Naive B cell (primary cell): ENCODE measurements around the gene CCT7. TPM values are rescaled to one million over a fixed set of nuclear protein-coding genes. Genes with fewer than 3 reads are reported as not detected.

Source experiments
- ATAC-seq, 2 donors: fragments of 150-1000 bp; cut with Tn5 transposase; 2 replicates each; pipeline ENCODE4 v1.10.0; 2021; ENCODE audit warnings: low read depth in 2 of 2, mild to moderate bottlenecking in 2 of 2, moderate library complexity in 2 of 2
- DNase-seq: peaks from one replicate; pipeline ENCODE4 v3.0.0; 2022
- H3K27ac Mint-ChIP-seq, 6 donors: one replicate each; pipeline ENCODE4 v1.8.0; 2020 to 2022; ENCODE audit warnings: mild to moderate bottlenecking in 6 of 6, mixed read lengths in 6 of 6, moderate library complexity in 5 of 6, inconsistent platforms in 2 of 6
- H3K27me3 Mint-ChIP-seq, 3 donors: one replicate each; pipeline ENCODE4 v1.8.0; 2021 to 2022; ENCODE audit warnings: mixed read lengths in 3 of 3, mild to moderate bottlenecking in 1 of 3
- H3K36me3 Mint-ChIP-seq, 2 donors: one replicate each; pipeline ENCODE4 v1.8.0; 2020 to 2022; ENCODE audit warnings: mixed read lengths in 2 of 2, inconsistent platforms in 1 of 2, mild to moderate bottlenecking in 1 of 2
- H3K4me1 Mint-ChIP-seq, 3 donors: one replicate each; pipeline ENCODE4 v1.8.0; 2020 to 2022; ENCODE audit warnings: mixed read lengths in 3 of 3, inconsistent platforms in 1 of 3, mild to moderate bottlenecking in 1 of 3, moderate library complexity in 1 of 3
- H3K4me3 Mint-ChIP-seq, 8 donors: one replicate each; pipeline ENCODE4 v1.8.0; 2020 to 2022; ENCODE audit warnings: mild to moderate bottlenecking in 8 of 8, mixed read lengths in 8 of 8, moderate library complexity in 8 of 8, inconsistent platforms in 2 of 8
- H3K9me3 Mint-ChIP-seq, 7 donors: one replicate each; pipeline ENCODE4 v1.8.0; 2020 to 2022; ENCODE audit warnings: mixed read lengths in 7 of 7, mild to moderate bottlenecking in 5 of 7, inconsistent platforms in 2 of 7, moderate library complexity in 1 of 7
- polyA plus RNA-seq, 6 donors: library from polyadenylated mRNA; unstranded; fragments of 300-500 nt; fragmentation: Illumina TruSeq; gene quantifications; one replicate each; pipeline ENCODE4 v1.2.3, GENCODE V29; 2021; ENCODE audit warnings: low read depth in 6 of 6

The CCT7 gene
- polyA plus RNA-seq, 6 donors from 2014 or later, result 224 to 376 (median 265) TPM

- ATAC-seq, result peak; percentile 80
- peak within 1 kb of the TSS; percentile 91 to 100 (median 98) for H3K4me3 Mint-ChIP-seq
- H3K27ac Mint-ChIP-seq, result peak within 1 kb of the TSS; percentile 91 to 97 (median 97)
Observed at GRCh38 chr2:73233154-73233931, 765 bp upstream of the CCT7 start, which contains the start of gene PRADC1. TSS of gene PRADC1 (minus strand) at chr2:73233239. CDS start at chr2:73233160, 79 bp downstream.

DNA sequence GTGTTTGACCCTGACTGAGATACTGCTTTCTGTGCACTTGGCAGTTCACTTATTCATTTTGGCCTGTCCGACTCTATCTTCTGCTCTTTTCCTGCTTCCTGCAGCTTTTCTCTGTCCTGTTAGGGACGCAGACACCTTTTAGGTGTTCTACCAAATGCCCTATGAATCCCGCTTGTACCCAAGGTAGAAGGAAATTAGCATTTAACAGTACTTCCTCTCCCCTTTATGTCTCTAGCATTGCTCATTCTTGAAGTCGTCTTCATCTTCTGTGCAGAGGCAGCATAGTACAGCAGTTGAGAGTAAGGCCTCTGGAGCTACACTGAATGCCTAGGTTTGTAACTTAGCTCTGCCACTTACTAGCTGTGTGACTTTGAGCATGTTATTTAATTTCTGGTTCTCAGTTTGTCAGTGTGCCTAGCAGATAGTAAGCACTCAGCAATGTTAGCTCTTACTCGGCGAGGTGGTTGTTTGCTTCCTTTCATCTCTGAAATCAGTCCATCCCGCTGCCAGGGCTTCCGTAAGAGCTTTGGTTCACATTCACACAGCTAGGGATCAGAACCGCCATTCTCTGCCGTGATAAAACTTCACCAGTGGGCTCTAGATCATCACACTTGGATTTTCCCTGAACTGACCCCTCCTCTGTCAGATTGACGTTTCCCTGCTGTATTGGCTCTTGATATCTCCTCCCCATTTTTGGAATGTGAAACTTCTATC is 1.4 kb downstream of the CCT7 start:
- no peak for ATAC-seq
- H3K27me3 Mint-ChIP-seq, result no peaks in the 10 kb centered on the region
- no peak for DNase-seq
- H3K9me3 Mint-ChIP-seq, result no peaks in the 10 kb centered on the region
- peak overlapping the region; percentile 91 to 100 (median 98) for H3K4me3 Mint-ChIP-seq
- H3K27ac Mint-ChIP-seq, result peak overlapping the region; percentile 8 to 97 (median 88)
- H3K36me3 Mint-ChIP-seq, result no peaks in the 10 kb centered on the region
- peaks cover 40 to 55% (median 41%) of the 10 kb centered on the region in 3 donors for H3K4me1 Mint-ChIP-seq

More at GRCh38 chr2:73233154-73233931, 765 bp upstream of the CCT7 start, which contains the start of gene PRADC1:
- Mint-ChIP-seq H3K27me3 (no peaks in the 10 kb centered on the region), H3K9me3 (no peaks in the 10 kb centered on the region), H3K4me1 (peaks cover 36 to 52% (median 37%) of the 10 kb centered on the region in 3 donors), H3K36me3 (no peaks in the 10 kb centered on the region)
- peak; percentile 97 for DNase-seq

- H3K9me3 Mint-ChIP-seq, result no peaks in the 10 kb centered on the region
- peak overlapping the region in 2 of 6 donors; percentile 6 to 12 for H3K27ac Mint-ChIP-seq
- peak overlapping the region in 2 of 8 donors; percentile 35 to 94 for H3K4me3 Mint-ChIP-seq
- H3K27me3 Mint-ChIP-seq, result no peaks in the 10 kb centered on the region
- DNase-seq, result no peak
- no peaks in the 10 kb centered on the region for H3K36me3 Mint-ChIP-seq
- no peak for ATAC-seq
- peaks cover 40 to 55% (median 41%) of the 10 kb centered on the region in 3 donors for H3K4me1 Mint-ChIP-seq
Observed at GRCh38 chr2:73237168-73237567, 3.1 kb downstream of the CCT7 start.

DNA sequence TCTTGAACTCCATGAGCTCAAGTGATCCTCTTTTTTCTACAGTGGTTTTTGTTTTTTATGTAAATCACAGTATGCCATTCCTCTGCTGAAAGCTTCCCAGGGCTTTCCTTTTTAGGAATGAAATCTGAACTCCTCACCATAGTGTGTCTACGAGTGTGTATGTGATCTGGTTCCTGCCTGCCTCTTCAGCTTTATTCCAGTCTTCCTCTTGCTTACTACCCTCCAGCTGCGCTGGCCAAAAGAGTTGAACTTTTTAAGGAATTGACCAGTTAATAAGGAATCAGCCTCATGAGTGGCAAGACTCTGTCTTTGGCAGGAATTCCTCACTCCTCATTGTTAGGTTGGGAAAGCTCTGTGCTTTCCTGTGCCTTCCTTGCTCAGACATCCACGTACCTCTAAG is 4.0 kb downstream of the CCT7 start:
- H3K36me3 Mint-ChIP-seq, result no peaks in the 10 kb centered on the region
- H3K27me3 Mint-ChIP-seq, result no peaks in the 10 kb centered on the region
- ATAC-seq, result no peak
- H3K4me1 Mint-ChIP-seq, result peaks cover 36 to 47% (median 37%) of the 10 kb centered on the region in 3 donors
- peak overlapping the region in 2 of 8 donors; percentile 20 to 61 for H3K4me3 Mint-ChIP-seq
- H3K27ac Mint-ChIP-seq, result peak overlapping the region in 1 of 6 donors; percentile 37
- no peak for DNase-seq
- no peaks in the 10 kb centered on the region for H3K9me3 Mint-ChIP-seq

GRCh38 chr2:73238976-73239375 is 4.9 kb downstream of the CCT7 start:
- H3K4me1 Mint-ChIP-seq, result peaks cover 35 to 44% (median 36%) of the 10 kb centered on the region in 3 donors
- ATAC-seq, result no peak

DNA sequence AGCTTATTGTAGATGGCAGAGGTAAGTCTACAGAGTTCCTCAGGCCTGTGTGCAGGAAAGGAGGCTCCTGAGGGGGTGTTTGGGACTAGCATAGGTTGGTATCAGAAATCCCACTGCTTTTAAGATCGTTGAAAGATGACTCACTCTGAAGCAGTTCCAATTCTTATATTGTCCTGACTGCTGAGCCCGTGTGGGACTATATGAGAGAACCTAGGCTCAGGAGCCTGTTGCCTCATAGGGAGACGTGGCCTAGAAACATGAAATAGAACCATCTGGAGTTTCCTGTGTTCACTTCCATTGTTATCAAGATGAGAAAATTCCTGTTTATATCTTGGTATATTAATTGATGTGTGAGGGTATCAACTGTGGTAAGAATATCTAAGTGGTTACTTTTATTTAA is 5.7 kb downstream of the CCT7 start:
- Mint-ChIP-seq H3K4me1 (peaks cover 28 to 42% (median 35%) of the 10 kb centered on the region in 3 donors), H3K27ac (no peak overlapping the region), H3K36me3 (no peaks in the 10 kb centered on the region), H3K9me3 (no peaks in the 10 kb centered on the region), H3K4me3 (no peak overlapping the region), H3K27me3 (no peaks in the 10 kb centered on the region)
- DNase-seq, result no peak
- no peak for ATAC-seq

More at GRCh38 chr2:73238976-73239375, 4.9 kb downstream of the CCT7 start:
- H3K36me3 Mint-ChIP-seq, result no peaks in the 10 kb centered on the region
- no peaks in the 10 kb centered on the region for H3K9me3 Mint-ChIP-seq
- no peak overlapping the region for H3K27ac Mint-ChIP-seq
- no peak for DNase-seq
- no peak overlapping the region for H3K4me3 Mint-ChIP-seq
- no peaks in the 10 kb centered on the region for H3K27me3 Mint-ChIP-seq

GRCh38 chr2:73243884-73244570 is 9.9 kb downstream of the CCT7 start:
- no peaks in the 10 kb centered on the region for H3K9me3 Mint-ChIP-seq
- DNase-seq, result no peak
- no peak overlapping the region for H3K4me3 Mint-ChIP-seq
- no peak for ATAC-seq
- peaks cover 4 to 14% (median 12%) of the 10 kb centered on the region in 3 donors for H3K4me1 Mint-ChIP-seq
- H3K27me3 Mint-ChIP-seq, result no peaks in the 10 kb centered on the region
- peaks cover 15 to 20% of the 10 kb centered on the region in 2 donors for H3K36me3 Mint-ChIP-seq
- H3K27ac Mint-ChIP-seq, result no peak overlapping the region

DNA sequence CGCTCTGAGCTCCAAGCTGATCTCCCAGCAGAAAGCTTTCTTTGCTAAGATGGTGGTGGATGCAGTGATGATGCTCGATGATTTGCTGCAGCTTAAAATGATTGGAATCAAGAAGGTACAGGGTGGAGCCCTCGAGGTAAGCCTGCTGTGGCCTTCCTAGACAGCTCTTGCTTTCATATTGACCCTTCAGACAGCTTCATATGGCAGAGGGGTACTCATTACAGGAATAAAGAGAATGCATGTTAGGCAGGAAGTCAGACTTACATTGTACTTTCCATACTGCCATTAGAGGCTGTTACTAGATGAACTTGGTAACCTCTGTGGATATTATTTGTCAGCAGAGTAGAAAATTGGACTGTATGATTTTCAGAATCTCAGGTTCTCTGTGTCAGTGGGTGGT is 10.5 kb downstream of the CCT7 start:
- DNase-seq, result no peak
- H3K4me3 Mint-ChIP-seq, result no peak overlapping the region

DNA sequence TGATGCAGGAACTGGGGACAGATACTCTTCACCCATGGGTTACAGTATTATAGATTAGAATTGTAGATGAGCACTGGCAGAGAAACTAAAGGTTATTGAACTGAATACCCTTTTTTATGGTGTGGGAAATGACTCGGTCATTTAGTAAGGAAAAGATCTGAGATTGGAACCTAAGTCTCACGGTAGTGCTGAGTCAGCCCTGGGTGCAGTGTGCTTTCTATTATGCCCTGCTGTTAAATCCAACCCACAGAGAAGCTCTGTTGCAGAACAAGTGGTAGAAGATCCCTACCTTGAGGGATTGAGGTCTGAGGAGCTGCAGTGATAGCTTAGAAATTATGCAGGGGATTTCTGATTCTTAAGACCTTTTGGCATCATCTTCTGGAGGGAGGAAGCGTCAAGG is 12.7 kb downstream of the CCT7 start:
- no peaks in the 10 kb centered on the region for H3K9me3 Mint-ChIP-seq
- ATAC-seq (no peak), DNase-seq (no peak)
- no peak overlapping the region for H3K4me3 Mint-ChIP-seq
- no peaks in the 10 kb centered on the region for H3K27me3 Mint-ChIP-seq
- peaks cover 0 to 14% (median 12%) of the 10 kb centered on the region in 3 donors for H3K4me1 Mint-ChIP-seq
- peaks cover 33 to 37% of the 10 kb centered on the region in 2 donors for H3K36me3 Mint-ChIP-seq
- H3K27ac Mint-ChIP-seq, result no peak overlapping the region

More for the DNA sequence above, 10.5 kb downstream of the CCT7 start:
- Mint-ChIP-seq H3K4me1 (peaks cover 0 to 14% (median 12%) of the 10 kb centered on the region in 3 donors), H3K36me3 (peaks cover 21 to 25% of the 10 kb centered on the region in 2 donors), H3K27ac (no peak overlapping the region), H3K27me3 (no peaks in the 10 kb centered on the region), H3K9me3 (no peaks in the 10 kb centered on the region)
- no peak for ATAC-seq

DNA sequence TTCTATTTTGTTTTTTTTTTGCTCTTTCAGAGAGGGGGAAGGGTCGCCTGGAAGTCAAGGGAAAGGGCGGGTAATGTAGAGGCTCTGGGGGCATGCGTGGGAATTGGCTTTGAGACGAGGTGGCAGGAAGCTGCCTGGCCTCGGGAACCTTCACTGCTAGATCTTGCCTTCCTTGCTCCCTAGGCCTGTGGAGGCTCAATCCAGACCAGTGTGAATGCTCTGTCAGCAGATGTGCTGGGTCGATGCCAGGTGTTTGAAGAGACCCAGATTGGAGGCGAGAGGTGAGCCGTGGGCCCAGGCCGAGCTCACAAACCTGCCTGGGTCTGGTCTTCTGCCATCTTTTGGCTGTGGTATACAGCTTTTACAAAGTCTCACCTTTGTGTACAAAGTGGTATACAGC is 15.5 kb downstream of the CCT7 start:
- Mint-ChIP-seq H3K36me3 (peaks cover 39 to 41% of the 10 kb centered on the region in 2 donors), H3K27ac (peak overlapping the region in 3 of 6 donors; percentile 4 to 86 (median 16)), H3K4me1 (peaks cover 5 to 15% (median 8%) of the 10 kb centered on the region in 3 donors), H3K27me3 (no peaks in the 10 kb centered on the region), H3K4me3 (peak overlapping the region in 1 of 8 donors; percentile 4), H3K9me3 (no peaks in the 10 kb centered on the region)
- DNase-seq (no peak), ATAC-seq (no peak)

GRCh38 chr2:73250872-73251846 is 17.1 kb downstream of the CCT7 start:
- ATAC-seq, result no peak
- Mint-ChIP-seq H3K36me3 (peaks cover 30 to 35% of the 10 kb centered on the region in 2 donors), H3K27ac (no peak overlapping the region), H3K27me3 (no peaks in the 10 kb centered on the region), H3K4me3 (no peak overlapping the region), H3K9me3 (no peaks in the 10 kb centered on the region), H3K4me1 (peaks cover 1 to 12% (median 5%) of the 10 kb centered on the region in 3 donors)
- no peak for DNase-seq

GRCh38 chr2:73252238-73253027 is 18.3 kb downstream of the CCT7 start:
- Mint-ChIP-seq H3K4me3 (no peak overlapping the region), H3K36me3 (peaks cover 18 to 26% of the 10 kb centered on the region in 2 donors), H3K4me1 (peaks cover 0 to 5% (median 3%) of the 10 kb centered on the region in 3 donors), H3K27ac (no peak overlapping the region), H3K27me3 (no peaks in the 10 kb centered on the region), H3K9me3 (no peaks in the 10 kb centered on the region)
- ATAC-seq, result no peak
- DNase-seq, result no peak
